SU-DHL-6 (cell line): Measurements from ENCODE around the gene APOBR.

Experiments
- H2AFZ ChIP-seq: fragments of 200-600 bp; sonication (generic); 2 replicates; pipeline ENCODE4 v1.6.1; 2014; ENCODE audit warnings: low read depth, mild to moderate bottlenecking, moderate library complexity, mixed read lengths, antibody characterized with exemption, low read length; ENCODE audit not compliant: severe bottlenecking
- H3F3A ChIP-seq: fragments of 200-600 bp; shearing (Covaris generic); 2 replicates; pipeline ENCODE4 v1.6.0; 2016; ENCODE audit warnings: antibody characterized with exemption, mild to moderate bottlenecking; ENCODE audit not compliant: insufficient read depth
- H3K27ac ChIP-seq: fragments of 200-600 bp; sonication (generic); 2 replicates; pipeline ENCODE4 v1.5.1; 2016; ENCODE audit warnings: low read depth, mild to moderate bottlenecking, low read length, moderate library complexity, mixed read lengths
- H3K27me3 ChIP-seq: fragments of 200-600 bp; sonication (generic), shearing (Covaris generic); 2 replicates; pipeline ENCODE4 v1.6.0; 2014; ENCODE audit warnings: mild to moderate bottlenecking, low read length
- H3K36me3 ChIP-seq: fragments of 200-600 bp; sonication (generic); 2 replicates; pipeline ENCODE4 v1.6.1; 2014; ENCODE audit warnings: mild to moderate bottlenecking, low read length, mixed read lengths
- H3K4me2 ChIP-seq: fragments of 300-600, 200-600 bp; shearing (Covaris generic), sonication (generic); 2 replicates; pipeline ENCODE4 v1.6.0; 2014; ENCODE audit warnings: low read length, low read depth, mild to moderate bottlenecking; ENCODE audit not compliant: poor library complexity, severe bottlenecking
- H3K4me3 ChIP-seq: fragments of 200-600 bp; sonication (generic); 2 replicates; pipeline ENCODE4 v1.5.1; 2014; ENCODE audit warnings: antibody characterized with exemption, low read length, mild to moderate bottlenecking, mixed read lengths; ENCODE audit not compliant: insufficient read depth, poor library complexity, severe bottlenecking
- H3K79me2 ChIP-seq: fragments of 200-600 bp; sonication (generic); 2 replicates; pipeline ENCODE4 v1.6.1; 2014; ENCODE audit warnings: mild to moderate bottlenecking, low read length, moderate library complexity; ENCODE audit not compliant: insufficient read depth
- H3K9ac ChIP-seq: fragments of 200-600 bp; sonication (generic); 2 replicates; pipeline ENCODE4 v1.7.0; 2014; ENCODE audit warnings: mild to moderate bottlenecking, low read length
- H3K9me2 ChIP-seq: fragments of 200-600 bp; sonication (generic); replicated peaks from 2 replicates; pipeline ENCODE4 v1.6.1; 2014; ENCODE audit warnings: low read length; ENCODE audit not compliant: insufficient read depth
- H3K9me3 ChIP-seq: fragments of 200-600 bp; sonication (generic); 2 replicates; pipeline ENCODE4 v1.6.1; 2014; ENCODE audit warnings: low read length, mixed read lengths; ENCODE audit not compliant: insufficient read depth
- H4K20me1 ChIP-seq: fragments of 200-600 bp; sonication (generic); 2 replicates; pipeline ENCODE4 v1.6.1; 2014; ENCODE audit warnings: low read depth, mild to moderate bottlenecking, antibody characterized with exemption, low read length, moderate library complexity, mixed read lengths
- CTCF ChIP-seq: fragments of 200-600 bp; sonication (generic); IDR thresholded peaks from one replicate; pipeline ENCODE4 v1.5.1; 2017; ENCODE audit warnings: antibody characterized with exemption, mild to moderate bottlenecking, low read length, moderate library complexity; ENCODE audit not compliant: insufficient read depth, poor library complexity, severe bottlenecking
- EZH2phosphoT487 ChIP-seq: fragments of 200-600 bp; sonication (generic), shearing (Covaris generic); conservative IDR thresholded peaks from 2 replicates; pipeline ENCODE4 v1.6.1; 2018; ENCODE audit warnings: mild to moderate bottlenecking, antibody characterized with exemption, low read length, moderate library complexity, mixed read lengths

APOBR gene

GRCh38 chr16:28501258-28502232, 7.1 kb downstream of the APOBR start:
- no peaks in the 10 kb centered on the region for H3K79me2 ChIP-seq
- H3K36me3 ChIP-seq = no peaks in the 10 kb centered on the region
- H3K9ac ChIP-seq = no peak overlapping the region
- H3K4me2 ChIP-seq = no peak overlapping the region
- H3K27ac ChIP-seq = no peak overlapping the region
- H3K4me3 ChIP-seq = no peak overlapping the region
- no peaks in the 10 kb centered on the region for H4K20me1 ChIP-seq
- no peaks in the 10 kb centered on the region for H3K9me3 ChIP-seq
- H2AFZ ChIP-seq = no peak overlapping the region
- no peaks in the 10 kb centered on the region for H3K9me2 ChIP-seq
- H3K27me3 ChIP-seq = no peaks in the 10 kb centered on the region
- no peaks in the 10 kb centered on the region for H3F3A ChIP-seq
- TF ChIP-seq CTCF (no peak), EZH2phosphoT487 (no peak)

- Histone ChIP-seq H3K4me3 (no peak overlapping the region), H3K36me3 (no peaks in the 10 kb centered on the region), H3F3A (no peaks in the 10 kb centered on the region), H3K79me2 (no peaks in the 10 kb centered on the region), H2AFZ (no peak overlapping the region), H3K4me2 (no peak overlapping the region), H3K9me2 (no peaks in the 10 kb centered on the region), H3K9ac (no peak overlapping the region), H3K9me3 (no peaks in the 10 kb centered on the region), H3K27me3 (no peaks in the 10 kb centered on the region), H4K20me1 (no peaks in the 10 kb centered on the region), H3K27ac (no peak overlapping the region)
- TF ChIP-seq CTCF (no peak), EZH2phosphoT487 (no peak)
These were observed 7.8 kb downstream of the APOBR start for GRCh38 chr16:28502290-28502689.

- H3K9ac ChIP-seq = no peak overlapping the region
- H3K9me2 ChIP-seq = no peaks in the 10 kb centered on the region
- no peaks in the 10 kb centered on the region for H3K36me3 ChIP-seq
- no peaks in the 10 kb centered on the region for H4K20me1 ChIP-seq
- H3K4me3 ChIP-seq = no peak overlapping the region
- no peak overlapping the region for H3K4me2 ChIP-seq
- no peaks in the 10 kb centered on the region for H3K79me2 ChIP-seq
- TF ChIP-seq EZH2phosphoT487 = no peak
- no peak for TF ChIP-seq CTCF
- no peaks in the 10 kb centered on the region for H3K9me3 ChIP-seq
- no peaks in the 10 kb centered on the region for H3K27me3 ChIP-seq
- H2AFZ ChIP-seq = no peak overlapping the region
- H3K27ac ChIP-seq = no peak overlapping the region
- no peaks in the 10 kb centered on the region for H3F3A ChIP-seq
These were observed 9.2 kb downstream of the APOBR start for GRCh38 chr16:28503470-28504259.
